ENCODE results near the gene SLC27A2.

The SLC27A2 gene

GRCh38 chr15:50190723-50191122 lies 8.7 kb downstream of the SLC27A2 start:
- no peak for DNase-seq (ENCODE audit: low spot score)

DNA sequence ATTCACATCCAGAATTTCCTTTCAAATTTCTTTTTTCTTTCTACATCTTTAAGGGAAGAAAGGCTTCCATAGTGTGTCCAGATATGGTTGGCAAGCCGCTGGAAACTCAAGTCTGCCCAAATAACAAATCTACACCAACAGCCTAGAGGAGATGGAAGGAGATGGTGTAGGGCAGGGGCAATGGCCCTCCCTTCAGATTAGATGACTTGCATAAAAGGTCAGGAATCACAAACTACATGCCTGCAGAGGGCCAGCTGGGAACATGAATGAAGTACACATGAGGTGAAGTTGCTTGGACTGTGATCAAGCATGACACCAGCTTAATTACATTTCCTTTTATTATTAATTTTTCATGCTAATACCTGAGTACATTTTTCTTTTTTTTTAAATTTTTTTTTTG lies 10.2 kb downstream of the SLC27A2 start:
- no peak for DNase-seq (ENCODE audit: low spot score)

DNA sequence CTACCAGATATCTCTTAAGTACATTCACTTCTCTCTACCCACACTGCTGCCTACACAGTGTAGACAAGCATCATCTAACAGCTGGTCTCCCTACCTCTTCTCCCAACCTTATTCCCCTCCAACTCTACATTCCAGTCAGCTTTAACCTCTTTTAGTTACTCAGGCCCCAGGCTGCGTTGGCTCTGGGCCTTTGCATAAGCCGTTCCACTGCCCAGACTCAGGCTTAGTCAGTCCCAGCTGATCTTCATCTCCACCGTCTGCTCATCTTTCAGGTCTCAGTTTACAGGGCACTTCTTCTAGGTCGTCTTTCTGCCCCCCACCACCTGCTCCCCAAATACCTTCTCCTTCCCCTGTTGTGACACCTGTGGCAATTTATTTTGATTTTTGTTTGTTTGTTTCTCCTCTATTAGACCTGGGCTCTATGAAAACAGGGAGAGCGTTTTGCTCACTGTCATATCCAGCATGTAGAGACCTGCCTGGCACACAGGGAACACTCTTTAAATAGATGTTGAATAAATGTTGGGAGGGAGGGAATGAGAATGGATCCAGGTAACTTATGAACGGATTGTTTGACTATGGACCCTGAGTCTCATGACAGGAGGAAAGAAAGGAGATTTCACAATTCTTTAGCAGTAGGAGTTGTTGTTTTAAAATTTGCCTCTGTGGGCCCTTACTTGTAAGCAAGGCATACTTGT lies 11.1 kb downstream of the SLC27A2 start:
- DNase-seq (ENCODE audit: low spot score) = no peak

DNA sequence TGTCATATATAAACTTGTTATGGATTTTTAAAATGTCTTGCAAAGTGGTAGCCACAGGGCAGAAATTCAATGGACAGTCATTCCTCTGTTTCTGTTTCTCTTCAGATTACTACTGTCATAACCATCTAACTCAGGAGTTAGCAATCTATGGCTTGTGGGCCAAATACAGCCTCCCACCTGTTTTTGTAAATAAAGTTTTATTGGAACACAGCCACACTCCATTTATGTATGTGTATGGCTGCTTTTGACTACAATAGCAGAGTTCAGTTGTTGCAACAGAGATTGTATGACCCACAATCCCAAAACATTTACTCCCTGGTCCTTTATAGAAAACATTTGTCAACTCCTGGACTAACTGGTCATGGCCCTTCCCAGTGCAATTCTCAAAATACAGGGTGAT lies 20.0 kb downstream of the SLC27A2 start:
- no peak for DNase-seq (ENCODE audit: low spot score)

DNA sequence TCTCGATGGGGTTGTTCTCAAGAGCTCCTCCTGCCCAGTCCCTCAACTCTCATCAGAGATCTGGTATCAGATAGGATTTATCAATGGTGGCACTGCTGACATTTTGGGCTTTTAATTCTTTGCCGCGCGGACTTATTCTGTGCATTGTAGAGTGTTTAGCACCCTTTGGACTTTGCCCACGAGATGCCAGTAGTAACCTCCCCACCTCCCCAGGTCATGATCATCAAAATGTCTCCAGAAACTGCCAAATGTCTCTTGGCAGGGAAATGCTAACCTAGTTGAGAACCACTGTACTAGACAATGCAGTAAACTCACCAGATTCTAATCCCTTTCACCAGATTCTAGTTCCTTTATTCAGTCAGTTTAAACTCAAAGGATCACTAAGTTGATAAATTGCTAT lies 24.0 kb downstream of the SLC27A2 start:
- no peak for DNase-seq (ENCODE audit: low spot score)

DNA sequence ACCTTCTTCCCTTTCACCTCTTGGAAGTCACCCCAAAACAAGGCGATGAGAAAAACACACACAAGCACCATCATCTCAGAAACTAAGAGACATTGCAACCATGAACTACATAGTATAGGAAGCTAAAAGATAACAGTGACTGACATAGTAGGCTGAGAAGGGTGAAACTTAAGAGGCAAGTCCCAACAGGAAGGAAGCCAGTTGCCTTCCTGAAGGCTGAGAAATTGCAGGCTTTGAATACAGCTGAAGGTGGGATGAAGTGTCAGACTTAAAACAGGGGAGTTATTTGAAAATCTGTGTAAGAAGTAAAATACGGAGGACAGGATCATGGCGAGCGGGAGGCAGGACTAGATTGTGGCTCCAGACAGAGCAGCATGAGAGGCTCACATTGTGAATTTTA lies 27.8 kb downstream of the SLC27A2 start:
- no peak for DNase-seq (ENCODE audit: low spot score)

- DNase-seq (ENCODE audit: low spot score) = no peak
These were observed 28.6 kb downstream of the SLC27A2 start for GRCh38 chr15:50210462-50211157.

DNA sequence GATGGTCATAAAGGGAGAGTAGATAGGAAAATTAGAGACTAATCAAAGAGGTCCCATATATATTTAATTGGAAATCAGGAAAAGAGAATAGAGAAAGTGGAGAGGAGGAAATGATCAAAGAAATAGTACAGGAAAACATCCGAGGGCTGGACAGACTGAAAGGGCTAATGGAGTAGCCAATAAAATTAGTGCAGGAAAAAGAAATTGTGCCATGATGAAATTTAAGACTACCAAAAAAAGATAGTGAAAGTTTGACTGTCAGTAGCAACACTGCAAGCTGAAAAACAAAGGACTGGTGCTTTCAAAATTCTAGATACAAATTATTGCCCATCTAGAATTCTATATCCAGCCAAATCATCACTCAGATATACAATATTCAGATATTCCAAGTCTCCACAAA lies 36.3 kb downstream of the SLC27A2 start:
- no peak for DNase-seq (ENCODE audit: low spot score)

DNA sequence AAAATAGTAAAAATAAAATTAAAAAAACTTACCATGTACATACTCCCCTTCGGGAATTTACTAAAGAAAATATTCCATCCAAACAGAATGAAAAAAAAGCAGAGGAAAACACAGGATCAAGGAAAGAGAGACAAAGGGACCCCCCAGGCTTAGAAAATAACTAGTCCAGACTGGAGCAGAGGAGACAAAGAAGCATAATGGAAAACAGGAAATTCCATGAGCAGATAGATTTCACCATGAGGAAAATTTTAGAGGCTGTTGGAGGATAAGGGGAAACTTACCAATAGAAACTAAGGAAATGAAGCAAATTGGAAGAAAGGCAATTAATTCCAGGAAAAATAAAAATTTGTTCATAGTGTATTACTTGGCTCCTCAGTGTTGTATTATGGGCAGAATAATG lies 36.7 kb downstream of the SLC27A2 start:
- DNase-seq (ENCODE audit: low spot score) = no peak

- DNase-seq (ENCODE audit: low spot score) = no peak
These were observed 37.8 kb downstream of the SLC27A2 start for GRCh38 chr15:50219820-50220219.

GRCh38 chr15:50222181-50222580 lies 40.2 kb downstream of the SLC27A2 start:
- no peak for DNase-seq (ENCODE audit: low spot score)

- DNase-seq (ENCODE audit: low spot score) = no peak
These were observed 42.6 kb downstream of the SLC27A2 start for GRCh38 chr15:50224606-50225005.

DNA sequence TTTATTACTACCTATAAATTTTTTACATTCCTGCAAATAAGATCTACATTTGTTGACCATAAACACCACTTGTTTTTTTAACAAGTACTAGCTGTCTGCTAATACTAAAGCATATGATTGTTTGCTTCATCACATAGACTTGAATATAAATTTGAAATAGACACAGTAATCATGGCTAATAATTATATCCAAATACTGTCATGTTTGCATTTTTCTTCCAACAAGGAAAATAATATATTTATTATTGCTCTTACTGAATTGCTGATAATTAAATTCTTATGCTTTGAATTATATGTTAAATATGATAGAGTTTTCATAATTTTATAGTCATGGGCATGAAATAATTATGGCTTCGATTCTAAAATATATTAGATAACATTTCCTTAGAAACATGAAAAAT lies 43.1 kb downstream of the SLC27A2 start:
- DNase-seq (ENCODE audit: low spot score) = no peak

- DNase-seq (ENCODE audit: low spot score) = no peak
These were observed 43.9 kb downstream of the SLC27A2 start for GRCh38 chr15:50225938-50226337.

GRCh38 chr15:50227076-50227475 lies 45.1 kb downstream of the SLC27A2 start:
- peak; percentile 72 for DNase-seq (ENCODE audit: low spot score)

DNA sequence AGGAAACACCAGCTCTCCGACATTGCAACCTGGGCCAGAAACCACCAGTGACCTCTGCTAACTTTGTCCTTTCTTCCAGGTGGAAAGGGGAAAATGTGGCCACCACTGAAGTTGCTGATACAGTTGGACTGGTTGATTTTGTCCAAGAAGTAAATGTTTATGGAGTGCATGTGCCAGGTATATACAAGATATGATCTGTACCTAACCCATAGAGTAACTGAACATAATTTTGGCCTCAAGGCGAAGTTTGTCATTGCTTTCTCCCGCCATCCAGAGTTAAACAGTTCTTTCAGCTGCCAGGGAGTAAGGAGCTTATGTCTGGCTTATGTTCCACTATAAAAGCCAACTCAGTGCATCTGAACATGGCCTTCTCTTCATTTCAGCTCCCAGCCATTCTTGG lies 46.9 kb downstream of the SLC27A2 start:
- DNase-seq (ENCODE audit: low spot score) = no peak

GRCh38 chr15:50229336-50229735 lies 47.3 kb downstream of the SLC27A2 start:
- DNase-seq (ENCODE audit: low spot score) = no peak

DNA sequence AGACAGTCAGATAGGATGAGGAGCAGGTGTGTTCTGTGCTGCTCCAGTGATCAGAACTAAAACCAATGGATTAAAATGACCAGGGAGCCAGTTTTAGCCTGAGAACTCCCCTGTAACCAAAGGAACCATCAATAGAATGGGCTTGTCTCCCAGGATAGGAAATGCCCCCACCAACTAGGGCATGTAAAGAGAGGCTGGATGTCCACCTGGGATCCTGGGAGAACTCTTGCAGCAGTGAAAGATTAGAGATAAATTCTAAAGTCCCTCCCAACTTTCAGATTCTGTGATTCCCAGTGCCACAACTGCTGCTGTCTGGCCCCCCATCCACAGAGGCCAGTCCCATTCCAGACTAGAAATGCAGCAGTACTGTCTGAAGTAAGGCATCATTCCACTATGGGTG lies 49.8 kb downstream of the SLC27A2 start:
- no peak for DNase-seq (ENCODE audit: low spot score)

DNA sequence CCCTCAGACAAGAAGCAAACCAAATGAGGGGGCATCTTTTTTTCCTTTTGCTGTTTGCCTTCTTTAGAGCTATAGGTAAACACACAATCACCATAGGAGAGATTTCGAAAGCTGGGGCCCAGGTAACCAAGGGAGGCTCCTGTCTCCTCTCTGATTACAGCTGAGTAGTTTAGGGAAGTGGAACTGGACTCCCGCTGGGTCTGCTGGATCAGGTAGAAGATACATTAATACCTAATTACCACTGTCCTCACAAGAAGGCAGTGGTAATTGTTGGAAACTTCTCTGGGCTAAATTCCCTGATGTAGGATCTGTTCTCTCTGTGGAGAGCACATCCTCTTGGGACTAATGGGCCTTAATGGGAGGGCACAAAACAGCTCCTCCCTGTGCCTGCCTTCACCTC lies 50.8 kb downstream of the SLC27A2 start:
- no peak for DNase-seq (ENCODE audit: low spot score)

GRCh38 chr15:50233192-50233736 lies 51.3 kb downstream of the SLC27A2 start:
- DNase-seq (ENCODE audit: low spot score) = no peak

DNA sequence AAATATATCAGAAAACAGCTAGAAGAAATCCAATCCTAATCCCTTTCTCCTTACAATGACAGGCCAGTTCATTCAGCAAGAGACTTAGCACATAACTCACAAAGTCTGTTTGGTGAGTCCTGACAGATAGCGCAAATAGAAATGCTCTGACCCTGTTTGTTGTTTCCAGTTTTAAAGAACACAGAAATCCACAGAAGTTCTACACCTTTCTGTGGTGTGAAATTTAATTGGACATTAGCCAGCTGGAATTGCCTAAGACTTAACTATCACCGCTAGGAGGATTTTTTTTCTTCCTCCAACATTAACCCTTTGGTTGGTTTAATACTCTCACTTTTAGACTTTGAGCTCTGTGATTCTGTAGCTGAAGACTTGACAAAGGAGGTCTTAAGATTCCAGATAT lies 52.8 kb downstream of the SLC27A2 start:
- no peak for DNase-seq (ENCODE audit: low spot score)

DNA sequence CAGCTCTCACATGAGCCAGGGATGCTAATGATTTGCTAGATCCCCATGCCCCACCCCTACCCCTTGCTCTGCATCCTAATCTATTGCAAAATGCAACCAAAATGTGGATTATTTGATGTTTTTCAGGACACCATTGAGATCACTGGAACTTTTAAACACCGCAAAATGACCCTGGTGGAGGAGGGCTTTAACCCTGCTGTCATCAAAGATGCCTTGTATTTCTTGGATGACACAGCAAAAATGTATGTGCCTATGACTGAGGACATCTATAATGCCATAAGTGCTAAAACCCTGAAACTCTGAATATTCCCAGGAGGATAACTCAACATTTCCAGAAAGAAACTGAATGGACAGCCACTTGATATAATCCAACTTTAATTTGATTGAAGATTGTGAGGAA lies 53.8 kb downstream of the SLC27A2 start:
- DNase-seq (ENCODE audit: low spot score) = peak; percentile 35

DNA sequence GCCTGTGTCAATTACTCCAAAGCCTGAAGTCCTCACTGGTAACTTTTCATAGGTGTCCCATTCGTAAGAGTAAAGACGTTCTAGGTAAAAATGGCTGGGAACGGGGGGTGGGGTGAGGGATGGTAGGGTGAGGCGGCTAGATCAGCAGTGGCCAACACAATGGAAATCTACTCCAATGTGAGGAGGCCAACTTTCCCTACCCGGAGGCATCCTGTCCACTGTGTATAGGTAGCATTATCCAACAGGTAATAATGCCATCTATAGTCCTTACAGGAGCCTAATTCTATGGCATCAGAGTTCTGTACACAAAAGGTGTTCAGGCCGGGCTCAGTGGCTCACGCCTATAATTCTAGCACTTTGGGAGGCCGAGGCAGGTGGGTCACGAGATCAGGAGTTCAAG lies 54.4 kb downstream of the SLC27A2 start:
- DNase-seq (ENCODE audit: low spot score) = no peak

DNA sequence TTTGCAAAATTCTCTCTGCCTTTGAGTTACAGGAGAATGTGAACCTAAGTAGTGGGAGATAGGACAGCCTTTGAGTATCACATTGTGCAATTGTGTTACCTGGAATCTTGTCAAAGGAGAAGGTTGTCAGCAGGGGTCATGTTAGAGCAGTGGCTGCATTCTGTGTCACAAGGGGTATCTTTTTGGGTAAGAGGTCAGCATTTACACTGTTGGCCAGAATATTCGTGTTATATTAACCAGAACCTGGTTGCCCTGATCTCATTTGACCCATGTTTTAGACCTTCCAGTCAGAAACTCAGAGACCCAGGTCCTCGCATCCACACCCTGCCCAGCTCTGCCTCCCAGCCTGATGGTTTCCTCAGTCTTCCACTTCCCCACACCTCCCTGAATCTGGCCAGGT lies 56.3 kb downstream of the SLC27A2 start:
- DNase-seq (ENCODE audit: low spot score) = no peak

All from hepatic stellate cell (primary cell).